Measurements from ENCODE around the gene ZXDB. TPM values are rescaled to one million over a fixed set of nuclear protein-coding genes. Genes with fewer than 3 reads are reported as not detected.
A peak's percentile ranks its signal among the peaks of the same experiment; 100 is the strongest.
"Not testable (repeated sequence)": the region's sequence is repeated elsewhere in the genome, so short reads cannot be mapped to it uniquely, and the experiment has no call there.

ZXDB gene
- 10 to 100 TPM; 16.2 to 18.0 (median 17.7) TPM for total RNA-seq
- 13.9 TPM for total RNA-seq (2013)

GRCh38 chrX:57591284-57592159 lies at the start of gene ZXDB:
Gene ZXDB, plus strand, starts transcription at chrX:57592011. Its CDS starts 38 bp downstream, at chrX:57592049.
- H3K27me3 ChIP-seq (ENCODE audit: control insufficient read depth, insufficient read depth, low read length); H3K9me3 Mint-ChIP-seq; H3K9me3 ChIP-seq (ENCODE audit: control insufficient read depth, insufficient read depth, low read length); H3K36me3 ChIP-seq (ENCODE audit: control insufficient read depth, insufficient read depth, low read length); H3K27me3 Mint-ChIP-seq (ENCODE audit: low read depth in 2 of 2); intact Hi-C loops (cut with micrococcal nuclease); H3K36me3 Mint-ChIP-seq: not testable (repeated sequence)
- peak in 1 of 2 donors; percentile 52 for DNase-seq
- Mint-ChIP-seq H3K4me1 (peaks cover 28 to 29% of the 10 kb centered on the region in 2 donors), H3K4me3 (peak within 1 kb of the TSS; percentile 85), H3K27ac (peak within 1 kb of the TSS; percentile 84 to 89)
- Histone ChIP-seq H3K4me1 (ENCODE audit: control insufficient read depth, insufficient read depth, low read length) (peaks cover 15% of the 10 kb centered on the region), H3K27ac (ENCODE audit: low read length) (peak within 1 kb of the TSS; percentile 83), H3K4me3 (ENCODE audit: low read length) (peak within 1 kb of the TSS; percentile 40)
- WGBS (ENCODE audit: insufficient coverage) = 30% methylated on average over 7 of the region's 39 CpGs
- peak; percentile 60 to 75 (median 67) for ATAC-seq

GRCh38 chrX:57565198-57565597 lies 26.6 kb upstream of the ZXDB start:
- intact Hi-C loops (cut with micrococcal nuclease) = no loop called here
- no peak for DNase-seq
- Mint-ChIP-seq H3K27ac (no peak overlapping the region), H3K36me3 (no peaks in the 10 kb centered on the region), H3K9me3 (no peaks in the 10 kb centered on the region), H3K4me1 (no peaks in the 10 kb centered on the region), H3K4me3 (no peak overlapping the region), H3K27me3 (ENCODE audit: low read depth in 2 of 2) (peaks cover 2 to 17% of the 10 kb centered on the region in 2 donors)
- WGBS (ENCODE audit: insufficient coverage) = 71% methylated on average over 3 of the region's 4 CpGs
- ATAC-seq = no peak
- Histone ChIP-seq H3K27me3 (ENCODE audit: control insufficient read depth, insufficient read depth, low read length) (no peaks in the 10 kb centered on the region), H3K4me1 (ENCODE audit: control insufficient read depth, insufficient read depth, low read length) (no peaks in the 10 kb centered on the region), H3K36me3 (ENCODE audit: control insufficient read depth, insufficient read depth, low read length) (no peaks in the 10 kb centered on the region), H3K4me3 (ENCODE audit: low read length) (no peak overlapping the region), H3K27ac (ENCODE audit: low read length) (no peak overlapping the region), H3K9me3 (ENCODE audit: control insufficient read depth, insufficient read depth, low read length) (no peaks in the 10 kb centered on the region)
- TF ChIP-seq CTCF (IDR thresholded peaks at IDR 0.05) = no peak

GRCh38 chrX:57573754-57574153 lies 18.1 kb upstream of the ZXDB start:
- H3K4me1 ChIP-seq (ENCODE audit: control insufficient read depth, insufficient read depth, low read length) = no peaks in the 10 kb centered on the region
- H3K9me3 ChIP-seq (ENCODE audit: control insufficient read depth, insufficient read depth, low read length) = no peaks in the 10 kb centered on the region
- no peak overlapping the region for H3K4me3 ChIP-seq (ENCODE audit: low read length)
- H3K27me3 Mint-ChIP-seq (ENCODE audit: low read depth in 2 of 2) = peaks cover 3 to 24% of the 10 kb centered on the region in 2 donors
- ATAC-seq = peak in 1 of 3 donors; percentile 47
- 27% methylated on average over 2 of the region's 2 CpGs for WGBS (ENCODE audit: insufficient coverage)
- H3K4me3 Mint-ChIP-seq = no peak overlapping the region
- no peaks in the 10 kb centered on the region for H3K27me3 ChIP-seq (ENCODE audit: control insufficient read depth, insufficient read depth, low read length)
- H3K36me3 ChIP-seq (ENCODE audit: control insufficient read depth, insufficient read depth, low read length) = no peaks in the 10 kb centered on the region
- DNase-seq = peak in 1 of 2 donors; percentile 58
- H3K36me3 Mint-ChIP-seq = no peaks in the 10 kb centered on the region
- no peak overlapping the region for H3K27ac Mint-ChIP-seq
- H3K4me1 Mint-ChIP-seq = no peaks in the 10 kb centered on the region
- H3K9me3 Mint-ChIP-seq = no peaks in the 10 kb centered on the region
- TF ChIP-seq CTCF (IDR thresholded peaks at IDR 0.05) = no peak
- H3K27ac ChIP-seq (ENCODE audit: low read length) = no peak overlapping the region
- intact Hi-C loops (cut with micrococcal nuclease) = no loop called here

GRCh38 chrX:57582948-57583347 lies 8.9 kb upstream of the ZXDB start:
- intact Hi-C loops (cut with micrococcal nuclease) = loop anchor here (5.0 kb wide), 1 partner anchor 334 kb away; no protein-coding TSS in a partner anchor
- H3K4me1 ChIP-seq (ENCODE audit: control insufficient read depth, insufficient read depth, low read length); H3K27ac Mint-ChIP-seq; H3K4me3 Mint-ChIP-seq; H3K36me3 ChIP-seq (ENCODE audit: control insufficient read depth, insufficient read depth, low read length); H3K27me3 ChIP-seq (ENCODE audit: control insufficient read depth, insufficient read depth, low read length); H3K4me3 ChIP-seq (ENCODE audit: low read length); H3K36me3 Mint-ChIP-seq; ATAC-seq; H3K9me3 Mint-ChIP-seq; H3K27ac ChIP-seq (ENCODE audit: low read length); H3K4me1 Mint-ChIP-seq; H3K9me3 ChIP-seq (ENCODE audit: control insufficient read depth, insufficient read depth, low read length): not testable (repeated sequence)
- TF ChIP-seq CTCF (IDR thresholded peaks at IDR 0.05) = peak; percentile 14
- peaks cover 0 to 16% of the 10 kb centered on the region in 2 donors for H3K27me3 Mint-ChIP-seq (ENCODE audit: low read depth in 2 of 2)
- WGBS (ENCODE audit: insufficient coverage) = 81% methylated on average over 9 of the region's 9 CpGs
- DNase-seq = peak in 1 of 2 donors; percentile 23
